HEK293 (cell line): Measurements from ENCODE around the gene MEF2C.

Source experiments
- CTCF ChIA-PET: fragments of 350-600 bp; formaldehyde crosslinking; extraction: SDS; loops from one replicate; lab custom pipeline; 2021; ENCODE audit warnings: antibody characterized with exemption; lab: Yijun Ruan, JAX
- POLR2A ChIA-PET: fragments of 300-600 bp; formaldehyde crosslinking; extraction: SDS; loops from one replicate; lab custom pipeline; 2020; ENCODE audit warnings: antibody characterized with exemption, inconsistent platforms; lab: Yijun Ruan, JAX
- H3K27ac ChIP-seq: fragments of 200-500 bp; sonication (Bioruptor generic); 2 replicates; pipeline ENCODE4 v1.5.1; 2014; ENCODE audit warnings: low read depth, low read length, control low read depth, inconsistent platforms; ENCODE audit errors: extremely low read depth
- H3K36me3 ChIP-seq, 2 experiments: fragments of 200-500 bp in 1 of 2; sonication (Bioruptor generic) in 1 of 2; 1 replicate in 1 of 2; 2 replicates in 1 of 2; pipeline ENCODE4 v1.5.1; 2014 to 2017; ENCODE audit warnings: inconsistent platforms in 2 of 2, low read length in 2 of 2; ENCODE audit not compliant: control insufficient read depth in 2 of 2, insufficient read depth in 1 of 2
- H3K4me1 ChIP-seq: fragments of 200-500 bp; sonication (Bioruptor generic); 2 replicates; pipeline ENCODE4 v1.5.1; 2014; ENCODE audit warnings: mild to moderate bottlenecking, low read length, inconsistent platforms; ENCODE audit not compliant: control insufficient read depth, insufficient read depth
- H3K4me3 ChIP-seq: 2 replicates; pipeline ENCODE4 v1.5.1; 2011; ENCODE audit warnings: low read depth, mild to moderate bottlenecking, control low read depth, low read length, moderate library complexity
- H3K9me3 ChIP-seq: fragments of 200-500 bp; sonication (Bioruptor generic); 2 replicates; pipeline ENCODE4 v1.5.1; 2014; ENCODE audit warnings: low read depth, low read length, inconsistent platforms; ENCODE audit not compliant: control insufficient read depth, insufficient read depth
- GFI1B ChIP-seq: fragments of 450-650 bp; formaldehyde crosslinking; IDR thresholded peaks from 2 replicates; pipeline ENCODE4 v1.5.1; 2016; ENCODE audit warnings: missing biosample characterization, missing genetic modification characterization
- MYNN ChIP-seq: fragments of 450-650 bp; formaldehyde crosslinking; IDR thresholded peaks from 2 replicates; pipeline ENCODE4 v1.5.1; 2016; ENCODE audit warnings: missing biosample characterization, missing genetic modification characterization, borderline replicate concordance
- TRIM28 ChIP-seq: IDR thresholded peaks from 2 replicates; pipeline ENCODE4 v1.6.1; 2011; ENCODE audit warnings: low read length, control low read depth, borderline replicate concordance
- YY1 ChIP-seq: fragments of 450-650 bp; formaldehyde crosslinking; IDR thresholded peaks from 2 replicates; pipeline ENCODE4 v1.5.1; 2018; ENCODE audit warnings: missing biosample characterization, missing genetic modification characterization
- ZBTB1 ChIP-seq: fragments of 450-650 bp; formaldehyde crosslinking; IDR thresholded peaks from 2 replicates; pipeline ENCODE4 v1.5.1; 2016; ENCODE audit warnings: missing biosample characterization, missing genetic modification characterization
- ZBTB20 ChIP-seq: fragments of 450-650 bp; formaldehyde crosslinking; IDR thresholded peaks from 2 replicates; pipeline ENCODE4 v1.5.1; 2016; ENCODE audit warnings: missing biosample characterization, missing genetic modification characterization
- ZBTB7A ChIP-seq: fragments of 450-650 bp; formaldehyde crosslinking; IDR thresholded peaks from 2 replicates; pipeline ENCODE4 v1.5.1; 2016; ENCODE audit warnings: low read depth, missing biosample characterization, missing genetic modification characterization
- ZFP69B ChIP-seq: fragments of 450-650 bp; formaldehyde crosslinking; IDR thresholded peaks from 2 replicates; pipeline ENCODE4 v1.5.1; 2016; ENCODE audit warnings: missing biosample characterization, missing genetic modification characterization
- ZNF114 ChIP-seq: fragments of 450-650 bp; formaldehyde crosslinking; IDR thresholded peaks from 2 replicates; pipeline ENCODE4 v1.5.0; 2017; ENCODE audit warnings: missing biosample characterization, missing genetic modification characterization
- ZNF157 ChIP-seq: fragments of 450-650 bp; formaldehyde crosslinking; IDR thresholded peaks from 2 replicates; pipeline ENCODE4 v1.5.1; 2016; ENCODE audit warnings: missing biosample characterization, missing genetic modification characterization
- ZNF174 ChIP-seq: fragments of 450-650 bp; formaldehyde crosslinking; IDR thresholded peaks from 2 replicates; pipeline ENCODE4 v1.5.0; 2017; ENCODE audit warnings: missing biosample characterization, mild to moderate bottlenecking, missing genetic modification characterization
- ZNF2 ChIP-seq: fragments of 450-650 bp; formaldehyde crosslinking; IDR thresholded peaks from 2 replicates; pipeline ENCODE4 v1.5.1; 2016; ENCODE audit warnings: missing biosample characterization, missing genetic modification characterization
- ZNF214 ChIP-seq: fragments of 450-650 bp; formaldehyde crosslinking; IDR thresholded peaks from 2 replicates; pipeline ENCODE4 v1.5.1; 2017; ENCODE audit warnings: missing biosample characterization, mild to moderate bottlenecking, missing genetic modification characterization, borderline replicate concordance
- ZNF302 ChIP-seq: fragments of 450-650 bp; formaldehyde crosslinking; IDR thresholded peaks from 2 replicates; pipeline ENCODE4 v1.5.1; 2016; ENCODE audit warnings: missing biosample characterization, missing genetic modification characterization, low read depth
- ZNF366 ChIP-seq: fragments of 450-650 bp; formaldehyde crosslinking; conservative IDR thresholded peaks from 2 replicates; pipeline ENCODE4 v1.5.1; 2016; ENCODE audit warnings: missing biosample characterization, missing genetic modification characterization
- ZNF394 ChIP-seq: fragments of 450-650 bp; formaldehyde crosslinking; IDR thresholded peaks from 2 replicates; pipeline ENCODE4 v1.5.1; 2016; ENCODE audit warnings: missing biosample characterization, missing genetic modification characterization, mild to moderate bottlenecking, moderate library complexity, borderline replicate concordance
- ZNF548 ChIP-seq: fragments of 450-650 bp; formaldehyde crosslinking; IDR thresholded peaks from 2 replicates; pipeline ENCODE4 v1.5.1; 2016; ENCODE audit warnings: missing biosample characterization, missing genetic modification characterization
- ZNF596 ChIP-seq: fragments of 450-650 bp; IDR thresholded peaks from 2 replicates; pipeline ENCODE4 v1.5.0; 2018; ENCODE audit warnings: missing biosample characterization, mild to moderate bottlenecking, missing genetic modification characterization, moderate library complexity
- ZNF610 ChIP-seq: fragments of 450-650 bp; formaldehyde crosslinking; IDR thresholded peaks from 2 replicates; pipeline ENCODE4 v1.5.1; 2016; ENCODE audit warnings: missing biosample characterization, missing genetic modification characterization, borderline replicate concordance
- ZNF624 ChIP-seq: fragments of 450-650 bp; formaldehyde crosslinking; IDR thresholded peaks from 2 replicates; pipeline ENCODE4 v1.5.1; 2017; ENCODE audit warnings: missing biosample characterization, missing genetic modification characterization
- ZNF654 ChIP-seq: fragments of 450-650 bp; formaldehyde crosslinking; IDR thresholded peaks from 2 replicates; pipeline ENCODE4 v1.5.1; 2016; ENCODE audit warnings: low read depth, missing biosample characterization, missing genetic modification characterization
- ZNF670 ChIP-seq: fragments of 450-650 bp; formaldehyde crosslinking; IDR thresholded peaks from 2 replicates; pipeline ENCODE4 v1.5.1; 2016; ENCODE audit warnings: missing biosample characterization, missing genetic modification characterization, low read depth
- ZNF677 ChIP-seq: fragments of 450-650 bp; IDR thresholded peaks from 2 replicates; pipeline ENCODE4 v1.5.0; 2018; ENCODE audit warnings: missing biosample characterization, mild to moderate bottlenecking, missing genetic modification characterization, moderate library complexity
- ZXDB ChIP-seq: fragments of 450-650 bp; formaldehyde crosslinking; IDR thresholded peaks from 2 replicates; pipeline ENCODE4 v1.5.1; 2016; ENCODE audit warnings: missing biosample characterization, missing genetic modification characterization
- TF ChIP-seq, protein P1 (sequence below): fragments of 450-650 bp; formaldehyde crosslinking; IDR thresholded peaks from 2 replicates; pipeline ENCODE4 v1.5.1; 2016; ENCODE audit warnings: missing biosample characterization, missing genetic modification characterization
- TF ChIP-seq, protein P2 (sequence below): fragments of 450-650 bp; formaldehyde crosslinking; IDR thresholded peaks from 2 replicates; pipeline ENCODE4 v1.5.1; 2016; ENCODE audit warnings: missing biosample characterization, missing genetic modification characterization
- TF ChIP-seq, protein P3 (sequence below): fragments of 450-650 bp; formaldehyde crosslinking; IDR thresholded peaks from 2 replicates; pipeline ENCODE4 v1.5.1; 2016; ENCODE audit warnings: missing biosample characterization, missing genetic modification characterization, borderline replicate concordance

MEF2C gene

DNA sequence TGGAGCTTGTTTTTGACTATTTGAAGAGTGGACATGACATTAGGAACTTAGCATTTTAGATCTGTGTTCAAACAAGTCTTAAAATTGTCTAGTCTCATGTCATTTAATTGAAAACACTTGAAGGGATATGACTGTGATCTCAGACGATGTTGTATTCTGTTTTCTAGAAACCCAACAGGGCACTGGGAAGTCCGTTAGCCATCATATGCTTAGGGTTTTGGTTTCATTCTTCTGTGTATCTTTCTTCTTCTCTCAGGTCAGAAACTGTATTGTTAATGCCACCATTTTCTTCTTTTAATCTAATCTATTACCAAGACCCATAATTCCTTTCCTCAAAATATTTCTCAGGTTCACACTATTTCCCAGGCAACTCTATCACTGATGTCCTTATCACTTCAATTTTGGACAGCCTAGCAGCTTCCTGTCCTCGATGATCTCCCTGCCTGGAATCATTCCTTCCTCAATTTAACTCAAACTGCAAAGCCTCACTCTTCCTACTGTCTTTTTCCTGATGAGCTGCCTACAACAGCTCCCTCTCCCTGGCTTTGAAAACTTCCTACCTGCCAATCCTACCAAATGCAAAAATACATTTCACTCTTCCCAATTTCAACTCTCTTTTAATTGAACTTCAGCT is 77.7 kb downstream of the MEF2C start (continued):
- TF ChIP-seq, protein P1, sequence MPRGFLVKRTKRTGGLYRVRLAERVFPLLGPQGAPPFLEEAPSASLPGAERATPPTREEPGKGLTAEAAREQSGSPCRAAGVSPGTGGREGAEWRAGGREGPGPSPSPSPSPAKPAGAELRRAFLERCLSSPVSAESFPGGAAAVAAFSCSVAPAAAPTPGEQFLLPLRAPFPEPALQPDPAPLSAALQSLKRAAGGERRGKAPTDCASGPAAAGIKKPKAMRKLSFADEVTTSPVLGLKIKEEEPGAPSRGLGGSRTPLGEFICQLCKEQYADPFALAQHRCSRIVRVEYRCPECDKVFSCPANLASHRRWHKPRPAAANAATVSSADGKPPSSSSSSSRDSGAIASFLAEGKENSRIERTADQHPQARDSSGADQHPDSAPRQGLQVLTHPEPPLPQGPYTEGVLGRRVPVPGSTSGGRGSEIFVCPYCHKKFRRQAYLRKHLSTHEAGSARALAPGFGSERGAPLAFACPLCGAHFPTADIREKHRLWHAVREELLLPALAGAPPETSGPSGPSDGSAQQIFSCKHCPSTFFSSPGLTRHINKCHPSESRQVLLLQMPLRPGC (tag by site-specific recombination), result no peak
- TF ChIP-seq ZBTB7A (tag by site-specific recombination) (no peak), TRIM28 (no peak), ZNF394 (tag by site-specific recombination) (no peak), ZNF670 (tag by site-specific recombination) (no peak), ZNF610 (no peak), ZNF366 (no peak), ZBTB1 (no peak)

DNA sequence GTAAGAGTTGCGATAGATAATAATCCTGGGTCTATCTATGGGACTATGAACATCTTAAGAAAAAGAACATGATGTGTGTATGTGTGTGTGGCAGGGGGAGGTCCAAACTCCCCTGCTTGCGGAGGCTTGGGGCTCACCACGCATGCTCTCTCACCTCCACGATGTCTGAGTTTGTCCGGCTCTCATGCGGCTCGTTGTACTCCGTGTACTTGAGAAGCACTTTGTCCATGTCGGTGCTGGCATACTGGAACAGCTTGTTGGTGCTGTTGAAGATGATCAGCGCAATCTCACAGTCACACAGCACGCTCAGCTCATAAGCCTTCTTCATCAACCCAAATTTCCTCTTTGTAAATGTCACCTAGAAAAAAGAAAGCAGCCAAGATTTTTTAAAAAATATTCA is 78.5 kb downstream of the MEF2C start:
- TF ChIP-seq ZNF677 (tag by site-specific recombination) (no peak), MYNN (tag by site-specific recombination) (no peak), ZNF214 (no peak), ZNF624 (tag by site-specific recombination) (no peak), YY1 (tag by site-specific recombination) (no peak), GFI1B (tag by site-specific recombination) (no peak), ZXDB (tag by site-specific recombination) (no peak), ZNF174 (tag by site-specific recombination) (no peak), ZNF157 (tag by site-specific recombination) (no peak)
- Histone ChIP-seq H3K36me3 (peaks cover 0 to 5% of the 10 kb centered on the region in 2 experiments; a peak in 1 of 3 replicates), H3K4me1 (no peaks in the 10 kb centered on the region), H3K27ac (no peak overlapping the region), H3K9me3 (no peaks in the 10 kb centered on the region), H3K4me3 (no peak overlapping the region)
- ChIA-PET CTCF (no interaction called here), POLR2A (no interaction called here)

DNA sequence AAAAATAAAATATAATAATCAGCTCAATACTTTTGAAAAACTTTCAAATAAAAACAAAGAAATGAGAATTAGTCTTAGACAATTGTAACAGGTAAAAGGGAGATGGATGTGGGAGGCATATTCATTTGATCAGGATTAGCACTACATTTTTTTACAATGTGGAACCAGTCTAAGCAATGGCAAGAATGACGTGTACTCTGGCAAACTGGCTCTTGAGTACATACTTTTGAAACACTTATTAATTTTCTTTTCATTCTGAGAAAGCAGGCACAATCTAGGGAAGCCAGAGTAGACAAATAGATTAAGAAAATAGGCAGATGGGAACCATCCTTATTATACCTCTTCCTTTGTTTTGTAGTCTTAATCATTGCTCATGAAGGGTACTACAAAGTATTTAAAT is 79.7 kb downstream of the MEF2C start:
- Histone ChIP-seq H3K27ac (no peak overlapping the region), H3K36me3 (peaks cover 0 to 5% of the 10 kb centered on the region in 2 experiments; a peak in 1 of 3 replicates), H3K9me3 (no peaks in the 10 kb centered on the region), H3K4me3 (no peak overlapping the region), H3K4me1 (no peaks in the 10 kb centered on the region)
- POLR2A ChIA-PET, result no interaction called here
- CTCF ChIA-PET, result interaction anchor here (1.0 kb wide), 1 partner anchor 73 kb away, joined by 3 read pairs; no protein-coding TSS in a partner anchor
- TF ChIP-seq, protein P2, sequence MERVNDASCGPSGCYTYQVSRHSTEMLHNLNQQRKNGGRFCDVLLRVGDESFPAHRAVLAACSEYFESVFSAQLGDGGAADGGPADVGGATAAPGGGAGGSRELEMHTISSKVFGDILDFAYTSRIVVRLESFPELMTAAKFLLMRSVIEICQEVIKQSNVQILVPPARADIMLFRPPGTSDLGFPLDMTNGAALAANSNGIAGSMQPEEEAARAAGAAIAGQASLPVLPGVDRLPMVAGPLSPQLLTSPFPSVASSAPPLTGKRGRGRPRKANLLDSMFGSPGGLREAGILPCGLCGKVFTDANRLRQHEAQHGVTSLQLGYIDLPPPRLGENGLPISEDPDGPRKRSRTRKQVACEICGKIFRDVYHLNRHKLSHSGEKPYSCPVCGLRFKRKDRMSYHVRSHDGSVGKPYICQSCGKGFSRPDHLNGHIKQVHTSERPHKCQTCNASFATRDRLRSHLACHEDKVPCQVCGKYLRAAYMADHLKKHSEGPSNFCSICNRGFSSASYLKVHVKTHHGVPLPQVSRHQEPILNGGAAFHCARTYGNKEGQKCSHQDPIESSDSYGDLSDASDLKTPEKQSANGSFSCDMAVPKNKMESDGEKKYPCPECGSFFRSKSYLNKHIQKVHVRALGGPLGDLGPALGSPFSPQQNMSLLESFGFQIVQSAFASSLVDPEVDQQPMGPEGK (tag by site-specific recombination), result no peak
- TF ChIP-seq ZNF654 (tag by site-specific recombination), result no peak
- no peak for TF ChIP-seq ZNF596 (tag by site-specific recombination)
- no peak for TF ChIP-seq ZBTB20 (tag by site-specific recombination)
- no peak for TF ChIP-seq ZNF214
- TF ChIP-seq ZNF548 (tag by site-specific recombination), result no peak
- TF ChIP-seq, protein P3, sequence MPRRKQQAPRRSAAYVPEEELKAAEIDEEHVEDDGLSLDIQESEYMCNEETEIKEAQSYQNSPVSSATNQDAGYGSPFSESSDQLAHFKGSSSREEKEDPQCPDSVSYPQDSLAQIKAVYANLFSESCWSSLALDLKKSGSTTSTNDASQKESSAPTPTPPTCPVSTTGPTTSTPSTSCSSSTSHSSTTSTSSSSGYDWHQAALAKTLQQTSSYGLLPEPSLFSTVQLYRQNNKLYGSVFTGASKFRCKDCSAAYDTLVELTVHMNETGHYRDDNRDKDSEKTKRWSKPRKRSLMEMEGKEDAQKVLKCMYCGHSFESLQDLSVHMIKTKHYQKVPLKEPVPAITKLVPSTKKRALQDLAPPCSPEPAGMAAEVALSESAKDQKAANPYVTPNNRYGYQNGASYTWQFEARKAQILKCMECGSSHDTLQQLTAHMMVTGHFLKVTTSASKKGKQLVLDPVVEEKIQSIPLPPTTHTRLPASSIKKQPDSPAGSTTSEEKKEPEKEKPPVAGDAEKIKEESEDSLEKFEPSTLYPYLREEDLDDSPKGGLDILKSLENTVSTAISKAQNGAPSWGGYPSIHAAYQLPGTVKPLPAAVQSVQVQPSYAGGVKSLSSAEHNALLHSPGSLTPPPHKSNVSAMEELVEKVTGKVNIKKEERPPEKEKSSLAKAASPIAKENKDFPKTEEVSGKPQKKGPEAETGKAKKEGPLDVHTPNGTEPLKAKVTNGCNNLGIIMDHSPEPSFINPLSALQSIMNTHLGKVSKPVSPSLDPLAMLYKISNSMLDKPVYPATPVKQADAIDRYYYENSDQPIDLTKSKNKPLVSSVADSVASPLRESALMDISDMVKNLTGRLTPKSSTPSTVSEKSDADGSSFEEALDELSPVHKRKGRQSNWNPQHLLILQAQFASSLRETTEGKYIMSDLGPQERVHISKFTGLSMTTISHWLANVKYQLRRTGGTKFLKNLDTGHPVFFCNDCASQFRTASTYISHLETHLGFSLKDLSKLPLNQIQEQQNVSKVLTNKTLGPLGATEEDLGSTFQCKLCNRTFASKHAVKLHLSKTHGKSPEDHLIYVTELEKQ (tag by site-specific recombination), result no peak
- TF ChIP-seq ZNF610, result no peak
- TF ChIP-seq ZNF114, result no peak
- no peak for TF ChIP-seq ZNF2 (tag by site-specific recombination)
- TF ChIP-seq ZFP69B (tag by site-specific recombination), result no peak
- TF ChIP-seq ZNF302 (tag by site-specific recombination), result no peak
